ENCODE data around the gene DLG1. TPM values are rescaled to one million over a fixed set of nuclear protein-coding genes. Genes with fewer than 3 reads are reported as not detected.

DLG1 gene
- total and polyA plus RNA-seq, 9 of the 15 experiments (the other 6 are each of a cell fraction or from before 2014, with no cell fraction given): 9.4 to 63.5 (median 43.6) TPM

DNA sequence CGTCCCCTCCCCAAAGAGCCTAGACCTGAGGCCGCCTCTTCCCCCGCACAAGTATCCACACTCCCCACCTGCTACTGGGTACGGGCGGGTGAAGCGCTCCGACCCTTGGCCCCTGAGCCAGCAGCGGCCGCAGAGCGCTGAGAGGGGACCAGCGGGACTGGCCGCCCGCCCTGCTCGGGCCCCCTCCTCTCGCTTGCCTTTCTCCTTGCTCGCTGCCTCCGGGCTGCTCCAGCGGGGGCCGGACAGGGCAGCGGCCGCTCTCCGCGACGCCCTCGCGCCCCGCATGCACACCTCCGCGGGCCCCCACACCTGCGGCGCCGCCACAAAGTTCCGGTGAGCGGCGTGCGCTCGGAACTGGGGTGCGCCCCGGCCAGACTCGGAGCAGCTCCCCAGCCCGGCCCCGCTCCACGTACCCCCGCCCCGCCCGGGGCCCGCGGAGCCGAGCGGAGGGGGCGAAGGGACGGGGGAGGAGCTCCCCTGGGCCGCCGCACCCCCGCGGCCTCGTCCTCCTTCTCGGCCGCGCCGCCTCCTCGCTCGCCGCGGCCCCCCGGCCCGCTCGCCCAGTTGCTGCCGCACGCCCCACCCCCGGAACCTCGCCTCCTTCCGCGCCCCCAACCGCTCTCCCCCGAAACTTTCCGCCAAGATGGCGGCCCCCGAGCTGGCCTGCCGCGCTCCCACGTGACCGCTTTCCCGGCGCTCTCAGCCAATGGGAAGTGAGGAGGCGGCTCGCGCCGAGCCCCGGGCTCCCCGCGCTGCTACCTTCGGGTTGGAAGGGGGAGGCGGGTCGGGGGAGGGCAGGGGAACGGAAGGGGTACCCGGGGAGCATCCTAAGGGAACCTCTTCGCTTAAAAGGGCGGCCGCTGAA lies 704 bp downstream of the DLG1 start (continued):
- TF ChIP-seq, protein P1, sequence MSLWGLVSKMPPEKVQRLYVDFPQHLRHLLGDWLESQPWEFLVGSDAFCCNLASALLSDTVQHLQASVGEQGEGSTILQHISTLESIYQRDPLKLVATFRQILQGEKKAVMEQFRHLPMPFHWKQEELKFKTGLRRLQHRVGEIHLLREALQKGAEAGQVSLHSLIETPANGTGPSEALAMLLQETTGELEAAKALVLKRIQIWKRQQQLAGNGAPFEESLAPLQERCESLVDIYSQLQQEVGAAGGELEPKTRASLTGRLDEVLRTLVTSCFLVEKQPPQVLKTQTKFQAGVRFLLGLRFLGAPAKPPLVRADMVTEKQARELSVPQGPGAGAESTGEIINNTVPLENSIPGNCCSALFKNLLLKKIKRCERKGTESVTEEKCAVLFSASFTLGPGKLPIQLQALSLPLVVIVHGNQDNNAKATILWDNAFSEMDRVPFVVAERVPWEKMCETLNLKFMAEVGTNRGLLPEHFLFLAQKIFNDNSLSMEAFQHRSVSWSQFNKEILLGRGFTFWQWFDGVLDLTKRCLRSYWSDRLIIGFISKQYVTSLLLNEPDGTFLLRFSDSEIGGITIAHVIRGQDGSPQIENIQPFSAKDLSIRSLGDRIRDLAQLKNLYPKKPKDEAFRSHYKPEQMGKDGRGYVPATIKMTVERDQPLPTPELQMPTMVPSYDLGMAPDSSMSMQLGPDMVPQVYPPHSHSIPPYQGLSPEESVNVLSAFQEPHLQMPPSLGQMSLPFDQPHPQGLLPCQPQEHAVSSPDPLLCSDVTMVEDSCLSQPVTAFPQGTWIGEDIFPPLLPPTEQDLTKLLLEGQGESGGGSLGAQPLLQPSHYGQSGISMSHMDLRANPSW (CRISPR knock-in tag; IDR thresholded peaks at IDR 0.05): no peak
- no peak; the same call in 1 of the 2 replicates for TF ChIP-seq CTBP1 (IDR thresholded peaks at IDR 0.05; ENCODE audit: borderline replicate concordance)
- TF ChIP-seq, protein P2, sequence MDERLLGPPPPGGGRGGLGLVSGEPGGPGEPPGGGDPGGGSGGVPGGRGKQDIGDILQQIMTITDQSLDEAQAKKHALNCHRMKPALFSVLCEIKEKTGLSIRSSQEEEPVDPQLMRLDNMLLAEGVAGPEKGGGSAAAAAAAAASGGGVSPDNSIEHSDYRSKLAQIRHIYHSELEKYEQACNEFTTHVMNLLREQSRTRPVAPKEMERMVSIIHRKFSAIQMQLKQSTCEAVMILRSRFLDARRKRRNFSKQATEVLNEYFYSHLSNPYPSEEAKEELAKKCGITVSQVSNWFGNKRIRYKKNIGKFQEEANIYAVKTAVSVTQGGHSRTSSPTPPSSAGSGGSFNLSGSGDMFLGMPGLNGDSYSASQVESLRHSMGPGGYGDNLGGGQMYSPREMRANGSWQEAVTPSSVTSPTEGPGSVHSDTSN (CRISPR knock-in tag; IDR thresholded peaks at IDR 0.05; ENCODE audit: low read depth): no peak
- TF ChIP-seq, protein P2 (tag; conservative IDR thresholded peaks at IDR 0.05; ENCODE audit: low read depth): no peak
- peak; percentile 11 for TF ChIP-seq CCNT2 (IDR thresholded peaks at IDR 0.05; ENCODE audit: borderline replicate concordance, extremely low read depth, insufficient read length, low read depth, low read length)
- TF ChIP-seq EP300 (IDR thresholded peaks at IDR 0.05; ENCODE audit: low read length): no peak
- TF ChIP-seq, protein P3, sequence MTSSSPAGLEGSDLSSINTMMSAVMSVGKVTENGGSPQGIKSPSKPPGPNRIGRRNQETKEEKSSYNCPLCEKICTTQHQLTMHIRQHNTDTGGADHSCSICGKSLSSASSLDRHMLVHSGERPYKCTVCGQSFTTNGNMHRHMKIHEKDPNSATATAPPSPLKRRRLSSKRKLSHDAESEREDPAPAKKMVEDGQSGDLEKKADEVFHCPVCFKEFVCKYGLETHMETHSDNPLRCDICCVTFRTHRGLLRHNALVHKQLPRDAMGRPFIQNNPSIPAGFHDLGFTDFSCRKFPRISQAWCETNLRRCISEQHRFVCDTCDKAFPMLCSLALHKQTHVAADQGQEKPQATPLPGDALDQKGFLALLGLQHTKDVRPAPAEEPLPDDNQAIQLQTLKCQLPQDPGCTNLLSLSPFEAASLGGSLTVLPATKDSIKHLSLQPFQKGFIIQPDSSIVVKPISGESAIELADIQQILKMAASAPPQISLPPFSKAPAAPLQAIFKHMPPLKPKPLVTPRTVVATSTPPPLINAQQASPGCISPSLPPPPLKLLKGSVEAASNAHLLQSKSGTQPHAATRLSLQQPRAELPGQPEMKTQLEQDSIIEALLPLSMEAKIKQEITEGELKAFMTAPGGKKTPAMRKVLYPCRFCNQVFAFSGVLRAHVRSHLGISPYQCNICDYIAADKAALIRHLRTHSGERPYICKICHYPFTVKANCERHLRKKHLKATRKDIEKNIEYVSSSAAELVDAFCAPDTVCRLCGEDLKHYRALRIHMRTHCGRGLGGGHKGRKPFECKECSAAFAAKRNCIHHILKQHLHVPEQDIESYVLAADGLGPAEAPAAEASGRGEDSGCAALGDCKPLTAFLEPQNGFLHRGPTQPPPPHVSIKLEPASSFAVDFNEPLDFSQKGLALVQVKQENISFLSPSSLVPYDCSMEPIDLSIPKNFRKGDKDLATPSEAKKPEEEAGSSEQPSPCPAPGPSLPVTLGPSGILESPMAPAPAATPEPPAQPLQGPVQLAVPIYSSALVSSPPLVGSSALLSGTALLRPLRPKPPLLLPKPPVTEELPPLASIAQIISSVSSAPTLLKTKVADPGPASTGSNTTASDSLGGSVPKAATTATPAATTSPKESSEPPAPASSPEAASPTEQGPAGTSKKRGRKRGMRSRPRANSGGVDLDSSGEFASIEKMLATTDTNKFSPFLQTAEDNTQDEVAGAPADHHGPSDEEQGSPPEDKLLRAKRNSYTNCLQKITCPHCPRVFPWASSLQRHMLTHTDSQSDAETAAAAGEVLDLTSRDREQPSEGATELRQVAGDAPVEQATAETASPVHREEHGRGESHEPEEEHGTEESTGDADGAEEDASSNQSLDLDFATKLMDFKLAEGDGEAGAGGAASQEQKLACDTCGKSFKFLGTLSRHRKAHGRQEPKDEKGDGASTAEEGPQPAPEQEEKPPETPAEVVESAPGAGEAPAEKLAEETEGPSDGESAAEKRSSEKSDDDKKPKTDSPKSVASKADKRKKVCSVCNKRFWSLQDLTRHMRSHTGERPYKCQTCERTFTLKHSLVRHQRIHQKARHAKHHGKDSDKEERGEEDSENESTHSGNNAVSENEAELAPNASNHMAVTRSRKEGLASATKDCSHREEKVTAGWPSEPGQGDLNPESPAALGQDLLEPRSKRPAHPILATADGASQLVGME (CRISPR knock-in tag; IDR thresholded peaks at IDR 0.05): no peak
